Measurements from ENCODE around the gene LRRC71. TPM values are rescaled to one million over a fixed set of nuclear protein-coding genes. Genes with fewer than 3 reads are reported as not detected.

LRRC71 gene
- total RNA-seq, 1 experiment from 2014 or later, result 0.22 TPM

- TF ChIP-seq CREM (CRISPR knock-in tag; IDR thresholded peaks at IDR 0.05) (no peak), ATF6 (CRISPR knock-in tag; IDR thresholded peaks at IDR 0.05) (no peak), FOXJ3 (CRISPR knock-in tag; IDR thresholded peaks at IDR 0.05; ENCODE audit: borderline replicate concordance) (no peak), IRF2 (CRISPR knock-in tag; IDR thresholded peaks at IDR 0.05; ENCODE audit: borderline replicate concordance, low read depth) (no peak), IRF1 (CRISPR knock-in tag; IDR thresholded peaks at IDR 0.05) (no peak), EMX1 (CRISPR knock-in tag; IDR thresholded peaks at IDR 0.05) (no peak), SP1 (CRISPR knock-in tag; conservative IDR thresholded peaks at IDR 0.05) (no peak), PRRX2 (CRISPR knock-in tag; IDR thresholded peaks at IDR 0.05) (no peak), TEAD4 (CRISPR knock-in tag; IDR thresholded peaks at IDR 0.05) (no peak), MXD4 (CRISPR knock-in tag; IDR thresholded peaks at IDR 0.05; ENCODE audit: borderline replicate concordance) (no peak), ARID4B (CRISPR knock-in tag; IDR thresholded peaks at IDR 0.05; ENCODE audit: borderline replicate concordance) (no peak), NFYB (CRISPR knock-in tag; conservative IDR thresholded peaks at IDR 0.05; ENCODE audit: low read depth) (no peak), GABPB1 (CRISPR knock-in tag; IDR thresholded peaks at IDR 0.05) (no peak), TEAD1 (CRISPR knock-in tag; IDR thresholded peaks at IDR 0.05) (no peak), ZNF532 (CRISPR knock-in tag; IDR thresholded peaks at IDR 0.05; ENCODE audit: borderline replicate concordance) (no peak), ZNF232 (CRISPR knock-in tag; IDR thresholded peaks at IDR 0.05) (no peak), ZNF263 (CRISPR knock-in tag; IDR thresholded peaks at IDR 0.05; ENCODE audit: low read depth) (no peak)
- TF ChIP-seq, protein P1, sequence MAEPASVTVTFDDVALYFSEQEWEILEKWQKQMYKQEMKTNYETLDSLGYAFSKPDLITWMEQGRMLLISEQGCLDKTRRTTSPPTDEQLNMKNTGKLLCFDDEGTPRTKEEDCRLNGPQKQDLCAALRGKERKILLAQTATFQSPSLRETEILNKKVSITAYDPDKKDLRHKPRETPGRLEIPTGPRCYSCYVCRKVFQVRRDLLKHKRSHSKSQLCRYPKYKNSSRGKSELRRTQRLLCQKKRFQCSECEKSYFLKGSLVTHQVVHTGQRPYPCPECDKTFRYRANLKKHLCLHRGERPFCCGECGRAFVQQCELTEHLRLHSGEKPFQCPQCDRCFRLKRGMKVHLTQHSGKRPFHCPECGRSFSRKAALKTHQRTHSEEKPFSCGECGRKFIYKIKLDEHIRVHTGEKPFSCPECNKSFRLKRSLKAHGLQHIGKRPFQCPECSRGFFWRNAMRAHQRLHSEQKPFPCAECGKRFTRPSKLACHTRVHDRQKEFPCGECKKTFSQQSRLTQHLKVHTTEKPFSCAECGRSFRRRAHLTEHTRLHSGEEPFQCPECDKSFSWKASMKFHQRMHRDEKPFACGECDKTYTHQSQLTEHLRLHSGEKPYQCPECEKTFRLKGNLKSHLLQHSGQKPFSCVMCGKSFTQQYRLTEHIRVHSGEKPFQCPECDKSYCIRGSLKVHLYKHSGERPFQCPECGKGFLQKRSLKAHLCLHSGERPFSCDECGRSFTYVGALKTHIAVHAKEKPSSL (CRISPR knock-in tag; conservative IDR thresholded peaks at IDR 0.05), result no peak
- TF ChIP-seq, protein P2, sequence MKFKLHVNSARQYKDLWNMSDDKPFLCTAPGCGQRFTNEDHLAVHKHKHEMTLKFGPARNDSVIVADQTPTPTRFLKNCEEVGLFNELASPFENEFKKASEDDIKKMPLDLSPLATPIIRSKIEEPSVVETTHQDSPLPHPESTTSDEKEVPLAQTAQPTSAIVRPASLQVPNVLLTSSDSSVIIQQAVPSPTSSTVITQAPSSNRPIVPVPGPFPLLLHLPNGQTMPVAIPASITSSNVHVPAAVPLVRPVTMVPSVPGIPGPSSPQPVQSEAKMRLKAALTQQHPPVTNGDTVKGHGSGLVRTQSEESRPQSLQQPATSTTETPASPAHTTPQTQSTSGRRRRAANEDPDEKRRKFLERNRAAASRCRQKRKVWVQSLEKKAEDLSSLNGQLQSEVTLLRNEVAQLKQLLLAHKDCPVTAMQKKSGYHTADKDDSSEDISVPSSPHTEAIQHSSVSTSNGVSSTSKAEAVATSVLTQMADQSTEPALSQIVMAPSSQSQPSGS (CRISPR knock-in tag; IDR thresholded peaks at IDR 0.05; ENCODE audit: borderline replicate concordance, low read depth), result no peak
- peaks cover 7% of the 10 kb centered on the region; the same call in 1 of the 2 replicates for H3K4me1 Mint-ChIP-seq
- no peak overlapping the region for H3K27ac Mint-ChIP-seq
- H3K36me3 Mint-ChIP-seq, result no peaks in the 10 kb centered on the region
- H3K27me3 Mint-ChIP-seq (ENCODE audit: low read depth), result no peaks in the 10 kb centered on the region; the same call in none of the 2 replicates
- DNase-seq (ENCODE audit: low spot score) (no peak), ATAC-seq (no peak)
- no peak overlapping the region for H3K4me3 Mint-ChIP-seq
- ChIA-PET POLR2A (no interaction called here), CTCF (interaction anchor here (1.0 to 5.1 kb wide), 6 partner anchors 9 to 31 kb away, joined by 3 to 42 read pairs (median 4); no protein-coding TSS in a partner anchor)
- H3K9me3 Mint-ChIP-seq, result no peaks in the 10 kb centered on the region
These were observed 16.9 kb upstream of the LRRC71 start for GRCh38 chr1:156903328-156904091.
